HG02970 (cell line): ENCODE data around the gene ARMH1.
"Not testable (repeated sequence)": the region's sequence is repeated elsewhere in the genome, so short reads cannot be mapped to it uniquely, and the experiment has no call there.

Experiments used
- ATAC-seq: cut with Tn5 transposase; IDR thresholded peaks from one replicate; pipeline ENCODE4 v1.9.1; 2021; ENCODE audit warnings: mild to moderate bottlenecking, moderate library complexity, moderate number of reproducible peaks; ENCODE audit not compliant: unreplicated experiment, low FRiP score

ARMH1 gene

GRCh38 chr1:44718091-44718490, 43.6 kb downstream of the ARMH1 start:
- no peak for ATAC-seq

- no peak for ATAC-seq
Observed at GRCh38 chr1:44719318-44719717, 44.8 kb downstream of the ARMH1 start.

GRCh38 chr1:44720281-44720680, 45.8 kb downstream of the ARMH1 start:
- ATAC-seq = no peak

GRCh38 chr1:44721485-44722361, 47.2 kb downstream of the ARMH1 start:
- peak; percentile 68 for ATAC-seq

- no peak for ATAC-seq
Observed at GRCh38 chr1:44723064-44723463, 48.5 kb downstream of the ARMH1 start.

GRCh38 chr1:44723496-44724295, 49.2 kb downstream of the ARMH1 start:
- no peak for ATAC-seq

- ATAC-seq = no peak
Observed at GRCh38 chr1:44724296-44724954, 49.9 kb downstream of the ARMH1 start.

- ATAC-seq = no peak
Observed at GRCh38 chr1:44724955-44725698, 50.6 kb downstream of the ARMH1 start.

GRCh38 chr1:44730741-44731512, 56.4 kb downstream of the ARMH1 start, which contains the start of gene RNU5D-1:
Gene RNU5D-1, minus strand, starts transcription at chr1:44731170.
- ATAC-seq = peak; percentile 66

GRCh38 chr1:44733365-44733764, 58.9 kb downstream of the ARMH1 start:
- ATAC-seq = no peak

GRCh38 chr1:44733784-44734183, 59.3 kb downstream of the ARMH1 start:
- ATAC-seq = no peak

- ATAC-seq = no peak
Observed at GRCh38 chr1:44735992-44736391, 61.5 kb downstream of the ARMH1 start.

- ATAC-seq = not testable (repeated sequence)
Observed at GRCh38 chr1:44738953-44739306, 64.4 kb downstream of the ARMH1 start.

GRCh38 chr1:44739307-44740178, 65.0 kb downstream of the ARMH1 start, which contains the start of gene KIF2C:
Gene KIF2C, plus strand, starts transcription at chr1:44739837. Its CDS starts 96 bp downstream, at chr1:44739933.
- ATAC-seq = peak; percentile 97

- ATAC-seq = no peak
Observed at GRCh38 chr1:44740179-44740617, 65.7 kb downstream of the ARMH1 start.

GRCh38 chr1:44743211-44743610, 68.7 kb downstream of the ARMH1 start:
- no peak for ATAC-seq

- ATAC-seq = no peak
Observed at GRCh38 chr1:44747878-44748277, 73.4 kb downstream of the ARMH1 start.

GRCh38 chr1:44757420-44757819, 82.9 kb downstream of the ARMH1 start:
- ATAC-seq = no peak
